Brain microvascular endothelial cell (primary cell): ENCODE data around the gene KLK15.

Source experiments
- DNase-seq: peaks from one replicate; pipeline ENCODE4 v3.0.0-alpha.2; 2020
- H3K27ac ChIP-seq: fragments of 250-450 bp; sonication (Bioruptor Pico); 2 replicates; pipeline ENCODE4 v1.5.1; 2020; ENCODE audit warnings: mild to moderate bottlenecking, moderate library complexity
- H3K27me3 ChIP-seq: fragments of 250-450 bp; sonication (Bioruptor Pico); replicated peaks from 2 replicates; pipeline ENCODE4 v1.5.1; 2020; ENCODE audit warnings: mild to moderate bottlenecking
- H3K36me3 ChIP-seq: fragments of 250-450 bp; sonication (Bioruptor Pico); replicated peaks from 2 replicates; pipeline ENCODE4 v1.5.1; 2020; ENCODE audit warnings: mild to moderate bottlenecking
- H3K4me3 ChIP-seq: 2 replicates; pipeline ENCODE4 v1.5.1; 2011; ENCODE audit warnings: low read depth, mild to moderate bottlenecking, control low read depth, low read length, moderate library complexity
- CTCF ChIP-seq: IDR thresholded peaks from 2 replicates; pipeline ENCODE4 v1.5.1; 2011; ENCODE audit warnings: low read depth, mild to moderate bottlenecking, moderate library complexity, low read length, control low read depth, inconsistent platforms; ENCODE audit errors: missing control alignments
- in situ Hi-C: cut with HindIII; loops from 2 replicates; pipeline ENCODE4 v1.10.0; 2017; ENCODE audit warnings: low sequenced_read_pairs, low pct_ligation_motif_present

Gene KLK15

GRCh38 chr19:50820086-50820485, 13.3 kb downstream of the KLK15 start:
- TF ChIP-seq CTCF = no peak
- Histone ChIP-seq H3K36me3 (no peaks in the 10 kb centered on the region), H3K27ac (no peak overlapping the region), H3K4me3 (no peak overlapping the region), H3K27me3 (peaks cover 19% of the 10 kb centered on the region)
- DNase-seq = no peak
- in situ Hi-C loops = no loop called here

- H3K27ac ChIP-seq = no peak overlapping the region
- in situ Hi-C loops = no loop called here
- H3K4me3 ChIP-seq = no peak overlapping the region
- DNase-seq = no peak
- peaks cover 19% of the 10 kb centered on the region for H3K27me3 ChIP-seq
- no peak for TF ChIP-seq CTCF
- H3K36me3 ChIP-seq = no peaks in the 10 kb centered on the region
Observed at GRCh38 chr19:50819636-50820035, 13.7 kb downstream of the KLK15 start.

GRCh38 chr19:50818859-50819472, 14.4 kb downstream of the KLK15 start:
- Histone ChIP-seq H3K27me3 (peaks cover 19% of the 10 kb centered on the region), H3K27ac (no peak overlapping the region), H3K36me3 (no peaks in the 10 kb centered on the region), H3K4me3 (no peak overlapping the region)
- no peak for TF ChIP-seq CTCF
- DNase-seq = no peak
- in situ Hi-C loops = no loop called here

GRCh38 chr19:50817941-50818858, 15.2 kb downstream of the KLK15 start:
- in situ Hi-C loops = no loop called here
- H3K36me3 ChIP-seq = no peaks in the 10 kb centered on the region
- H3K27ac ChIP-seq = no peak overlapping the region
- H3K27me3 ChIP-seq = peaks cover 19% of the 10 kb centered on the region
- peak; percentile 11 for DNase-seq
- H3K4me3 ChIP-seq = peak overlapping the region; percentile 35
- no peak for TF ChIP-seq CTCF

GRCh38 chr19:50815439-50815838, 17.9 kb downstream of the KLK15 start:
- no peak for TF ChIP-seq CTCF
- Histone ChIP-seq H3K4me3 (no peak overlapping the region), H3K36me3 (no peaks in the 10 kb centered on the region)

More at GRCh38 chr19:50815439-50815838, 17.9 kb downstream of the KLK15 start:
- DNase-seq = no peak
- Histone ChIP-seq H3K27ac (no peak overlapping the region), H3K27me3 (peaks cover 11% of the 10 kb centered on the region)
- in situ Hi-C loops = no loop called here
